Measurements from ENCODE around the gene RRP8.

DNA sequence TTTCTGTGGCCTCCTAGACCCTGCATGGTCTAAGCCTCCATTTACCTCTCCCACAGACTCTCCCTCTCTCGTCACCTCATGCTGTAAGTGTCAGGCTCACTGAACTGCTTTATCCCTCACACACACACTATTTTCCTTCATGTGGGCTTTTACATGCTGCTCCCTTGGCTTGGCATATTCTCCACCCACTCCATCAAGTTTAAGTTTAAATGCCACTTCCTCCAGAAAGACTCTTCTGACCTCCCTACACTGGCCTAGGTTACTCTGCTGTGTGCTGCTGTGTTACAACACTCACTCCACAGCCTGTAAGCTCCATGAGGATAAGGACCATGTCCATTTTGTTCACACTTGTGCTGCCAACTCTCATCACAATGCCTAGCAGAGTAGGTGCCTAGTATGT is 49.7 kb upstream of the RRP8 start:
- TF ChIP-seq, protein P1, sequence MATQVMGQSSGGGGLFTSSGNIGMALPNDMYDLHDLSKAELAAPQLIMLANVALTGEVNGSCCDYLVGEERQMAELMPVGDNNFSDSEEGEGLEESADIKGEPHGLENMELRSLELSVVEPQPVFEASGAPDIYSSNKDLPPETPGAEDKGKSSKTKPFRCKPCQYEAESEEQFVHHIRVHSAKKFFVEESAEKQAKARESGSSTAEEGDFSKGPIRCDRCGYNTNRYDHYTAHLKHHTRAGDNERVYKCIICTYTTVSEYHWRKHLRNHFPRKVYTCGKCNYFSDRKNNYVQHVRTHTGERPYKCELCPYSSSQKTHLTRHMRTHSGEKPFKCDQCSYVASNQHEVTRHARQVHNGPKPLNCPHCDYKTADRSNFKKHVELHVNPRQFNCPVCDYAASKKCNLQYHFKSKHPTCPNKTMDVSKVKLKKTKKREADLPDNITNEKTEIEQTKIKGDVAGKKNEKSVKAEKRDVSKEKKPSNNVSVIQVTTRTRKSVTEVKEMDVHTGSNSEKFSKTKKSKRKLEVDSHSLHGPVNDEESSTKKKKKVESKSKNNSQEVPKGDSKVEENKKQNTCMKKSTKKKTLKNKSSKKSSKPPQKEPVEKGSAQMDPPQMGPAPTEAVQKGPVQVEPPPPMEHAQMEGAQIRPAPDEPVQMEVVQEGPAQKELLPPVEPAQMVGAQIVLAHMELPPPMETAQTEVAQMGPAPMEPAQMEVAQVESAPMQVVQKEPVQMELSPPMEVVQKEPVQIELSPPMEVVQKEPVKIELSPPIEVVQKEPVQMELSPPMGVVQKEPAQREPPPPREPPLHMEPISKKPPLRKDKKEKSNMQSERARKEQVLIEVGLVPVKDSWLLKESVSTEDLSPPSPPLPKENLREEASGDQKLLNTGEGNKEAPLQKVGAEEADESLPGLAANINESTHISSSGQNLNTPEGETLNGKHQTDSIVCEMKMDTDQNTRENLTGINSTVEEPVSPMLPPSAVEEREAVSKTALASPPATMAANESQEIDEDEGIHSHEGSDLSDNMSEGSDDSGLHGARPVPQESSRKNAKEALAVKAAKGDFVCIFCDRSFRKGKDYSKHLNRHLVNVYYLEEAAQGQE (IDR thresholded peaks at IDR 0.05; ENCODE audit: low read depth): no peak
- TF ChIP-seq EGR1 (IDR thresholded peaks at IDR 0.05) (no peak), YY1 (IDR thresholded peaks at IDR 0.05; ENCODE audit: low read depth) (no peak), EP300 (IDR thresholded peaks at IDR 0.05; ENCODE audit: borderline replicate concordance) (no peak), RAD21 (IDR thresholded peaks at IDR 0.05; ENCODE audit: low read depth) (no peak), CREB1 (IDR thresholded peaks at IDR 0.05; ENCODE audit: low read depth) (no peak), TAF1 (IDR thresholded peaks at IDR 0.05; ENCODE audit: low read depth) (no peak), ZBTB7A (IDR thresholded peaks at IDR 0.05; ENCODE audit: low read depth) (no peak), TCF12 (IDR thresholded peaks at IDR 0.05; ENCODE audit: low read depth) (no peak), FOXM1 (IDR thresholded peaks at IDR 0.05; ENCODE audit: borderline replicate concordance, low read depth) (no peak), TEAD4 (IDR thresholded peaks at IDR 0.05) (no peak)
- TF ChIP-seq, protein P2, sequence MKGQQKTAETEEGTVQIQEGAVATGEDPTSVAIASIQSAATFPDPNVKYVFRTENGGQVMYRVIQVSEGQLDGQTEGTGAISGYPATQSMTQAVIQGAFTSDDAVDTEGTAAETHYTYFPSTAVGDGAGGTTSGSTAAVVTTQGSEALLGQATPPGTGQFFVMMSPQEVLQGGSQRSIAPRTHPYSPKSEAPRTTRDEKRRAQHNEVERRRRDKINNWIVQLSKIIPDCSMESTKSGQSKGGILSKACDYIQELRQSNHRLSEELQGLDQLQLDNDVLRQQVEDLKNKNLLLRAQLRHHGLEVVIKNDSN (IDR thresholded peaks at IDR 0.05): no peak
- TF ChIP-seq, protein P3, sequence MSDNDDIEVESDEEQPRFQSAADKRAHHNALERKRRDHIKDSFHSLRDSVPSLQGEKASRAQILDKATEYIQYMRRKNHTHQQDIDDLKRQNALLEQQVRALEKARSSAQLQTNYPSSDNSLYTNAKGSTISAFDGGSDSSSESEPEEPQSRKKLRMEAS (IDR thresholded peaks at IDR 0.05): no peak

Measured in Ishikawa (cell line).